HUES48 (cell line): ENCODE measurements around the gene ODF4.

Source experiments
- H3K27ac ChIP-seq: one replicate; pipeline ENCODE4 v1.7.0; 2013; ENCODE audit warnings: low read depth, low read length, inconsistent platforms
- H3K27me3 ChIP-seq: 2 replicates; pipeline ENCODE4 v1.6.1; 2013; ENCODE audit warnings: mild to moderate bottlenecking, low read length; ENCODE audit not compliant: control insufficient read depth, insufficient read depth
- H3K36me3 ChIP-seq: 2 replicates; pipeline ENCODE4 v1.6.1; 2013; ENCODE audit warnings: low read length; ENCODE audit not compliant: control insufficient read depth, insufficient read depth
- H3K4me1 ChIP-seq: 2 replicates; pipeline ENCODE4 v1.6.1; 2013; ENCODE audit warnings: mild to moderate bottlenecking, low read length; ENCODE audit not compliant: control insufficient read depth, insufficient read depth
- H3K4me3 ChIP-seq: 2 replicates; pipeline ENCODE4 v1.5.1; 2013; ENCODE audit warnings: mild to moderate bottlenecking, low read depth, low read length
- H3K9ac ChIP-seq: 2 replicates; pipeline ENCODE4 v1.6.1; 2013; ENCODE audit warnings: mild to moderate bottlenecking, low read depth, low read length, moderate library complexity
- H3K9me3 ChIP-seq: 2 replicates; pipeline ENCODE4 v1.6.1; 2013; ENCODE audit warnings: low read length; ENCODE audit not compliant: control insufficient read depth, insufficient read depth

Gene ODF4

GRCh38 chr17:8339540-8339939 lies at the start of gene ODF4:
ODF4 (plus strand) TSS chr17:8339840; CDS start chr17:8340052, 212 bp downstream.
- H3K27ac ChIP-seq = peak within 1 kb of the TSS; percentile 66
- H3K4me1 ChIP-seq = peaks cover 22% of the 10 kb centered on the region
- H3K9me3 ChIP-seq = no peaks in the 10 kb centered on the region
- no peak within 1 kb of the TSS for H3K4me3 ChIP-seq
- H3K36me3 ChIP-seq = no peaks in the 10 kb centered on the region
- no peaks in the 10 kb centered on the region for H3K27me3 ChIP-seq
- no peak within 1 kb of the TSS for H3K9ac ChIP-seq

- Histone ChIP-seq H3K9ac (no peak overlapping the region), H3K9me3 (no peaks in the 10 kb centered on the region), H3K4me3 (no peak overlapping the region), H3K27me3 (no peaks in the 10 kb centered on the region), H3K4me1 (peaks cover 14% of the 10 kb centered on the region), H3K36me3 (no peaks in the 10 kb centered on the region), H3K27ac (no peak overlapping the region)
Observed at GRCh38 chr17:8290043-8290442, 49.6 kb upstream of the ODF4 start.

- Histone ChIP-seq H3K9ac (no peak overlapping the region), H3K4me1 (peaks cover 11% of the 10 kb centered on the region), H3K27me3 (no peaks in the 10 kb centered on the region), H3K36me3 (no peaks in the 10 kb centered on the region), H3K4me3 (no peak overlapping the region), H3K27ac (no peak overlapping the region), H3K9me3 (no peaks in the 10 kb centered on the region)
Observed at GRCh38 chr17:8292639-8293395, 46.8 kb upstream of the ODF4 start.

GRCh38 chr17:8294361-8294760 lies 45.3 kb upstream of the ODF4 start:
- Histone ChIP-seq H3K27me3 (no peaks in the 10 kb centered on the region), H3K4me3 (no peak overlapping the region), H3K27ac (no peak overlapping the region), H3K9me3 (no peaks in the 10 kb centered on the region), H3K36me3 (no peaks in the 10 kb centered on the region), H3K9ac (no peak overlapping the region), H3K4me1 (peaks cover 7% of the 10 kb centered on the region)

GRCh38 chr17:8294814-8295316 lies 44.8 kb upstream of the ODF4 start:
- Histone ChIP-seq H3K4me1 (peaks cover 5% of the 10 kb centered on the region; the same call in 1 of the 2 replicates), H3K4me3 (peak overlapping the region; percentile 69), H3K9ac (no peak overlapping the region; the same call in 1 of the 2 replicates), H3K27ac (no peak overlapping the region), H3K9me3 (no peaks in the 10 kb centered on the region), H3K27me3 (no peaks in the 10 kb centered on the region), H3K36me3 (no peaks in the 10 kb centered on the region)

GRCh38 chr17:8300226-8300625 lies 39.4 kb upstream of the ODF4 start:
- H3K27me3 ChIP-seq = no peaks in the 10 kb centered on the region
- H3K9ac ChIP-seq = no peak overlapping the region
- no peak overlapping the region for H3K4me3 ChIP-seq
- no peak overlapping the region for H3K27ac ChIP-seq
- H3K4me1 ChIP-seq = no peaks in the 10 kb centered on the region
- no peaks in the 10 kb centered on the region for H3K9me3 ChIP-seq
- no peaks in the 10 kb centered on the region for H3K36me3 ChIP-seq

GRCh38 chr17:8300627-8301242 lies 38.9 kb upstream of the ODF4 start:
- no peak overlapping the region for H3K27ac ChIP-seq

GRCh38 chr17:8310601-8311123 lies 29.0 kb upstream of the ODF4 start:
- peaks cover 12% of the 10 kb centered on the region for H3K27me3 ChIP-seq
- H3K9ac ChIP-seq = no peak overlapping the region
- no peaks in the 10 kb centered on the region for H3K36me3 ChIP-seq
- peaks cover 5% of the 10 kb centered on the region; the same call in 1 of the 2 replicates for H3K4me1 ChIP-seq
- H3K9me3 ChIP-seq = no peaks in the 10 kb centered on the region
- H3K27ac ChIP-seq = no peak overlapping the region
- no peak overlapping the region for H3K4me3 ChIP-seq

More at GRCh38 chr17:8300627-8301242, 38.9 kb upstream of the ODF4 start:
- Histone ChIP-seq H3K9ac (no peak overlapping the region), H3K27me3 (no peaks in the 10 kb centered on the region), H3K4me3 (no peak overlapping the region), H3K36me3 (no peaks in the 10 kb centered on the region), H3K4me1 (no peaks in the 10 kb centered on the region), H3K9me3 (no peaks in the 10 kb centered on the region)

- Histone ChIP-seq H3K27me3 (peaks cover 18% of the 10 kb centered on the region), H3K27ac (no peak overlapping the region), H3K4me3 (no peak overlapping the region), H3K9ac (no peak overlapping the region), H3K9me3 (no peaks in the 10 kb centered on the region), H3K36me3 (no peaks in the 10 kb centered on the region), H3K4me1 (peaks cover 5% of the 10 kb centered on the region; the same call in 1 of the 2 replicates)
Observed at GRCh38 chr17:8311131-8311790, 28.4 kb upstream of the ODF4 start.

GRCh38 chr17:8312251-8312650 lies 27.4 kb upstream of the ODF4 start:
- Histone ChIP-seq H3K27ac (no peak overlapping the region), H3K27me3 (peaks cover 28% of the 10 kb centered on the region), H3K4me3 (no peak overlapping the region), H3K9ac (no peak overlapping the region), H3K4me1 (peaks cover 5% of the 10 kb centered on the region; the same call in 1 of the 2 replicates), H3K36me3 (no peaks in the 10 kb centered on the region), H3K9me3 (no peaks in the 10 kb centered on the region)
